GM20431 (cell line): Measurements from ENCODE around the gene GPC5.
"Not testable (repeated sequence)": the region's sequence is repeated elsewhere in the genome, so short reads cannot be mapped to it uniquely, and the experiment has no call there.

Source experiments
- in situ Hi-C: fragments of 300-500 bp; cut with MseI, MboI; formaldehyde crosslinking; loops from one replicate; pipeline ENCODE4 v1.15.0; 2020; ENCODE audit warnings: low sequenced_read_pairs; ENCODE audit not compliant: unreplicated experiment

Gene GPC5

GRCh38 chr13:92640936-92641335 lies 1242.5 kb downstream of the GPC5 start:
- in situ Hi-C loops = no loop called here

- in situ Hi-C loops = no loop called here
These were observed 1250.9 kb downstream of the GPC5 start for GRCh38 chr13:92649140-92649813.

- in situ Hi-C loops = no loop called here
These were observed 1257.7 kb downstream of the GPC5 start for GRCh38 chr13:92656103-92656502.

GRCh38 chr13:92656648-92657047 lies 1258.2 kb downstream of the GPC5 start:
- in situ Hi-C loops = no loop called here

GRCh38 chr13:92657565-92657964 lies 1259.1 kb downstream of the GPC5 start:
- in situ Hi-C loops = no loop called here

- in situ Hi-C loops = no loop called here
These were observed 1259.9 kb downstream of the GPC5 start for GRCh38 chr13:92658293-92658692.

GRCh38 chr13:92661406-92661805 lies 1263.0 kb downstream of the GPC5 start:
- in situ Hi-C loops = no loop called here

- in situ Hi-C loops = no loop called here
These were observed 1269.7 kb downstream of the GPC5 start for GRCh38 chr13:92668157-92668556.

- in situ Hi-C loops = no loop called here
These were observed 1271.7 kb downstream of the GPC5 start for GRCh38 chr13:92670096-92670495.

GRCh38 chr13:92671821-92672220 lies 1273.4 kb downstream of the GPC5 start:
- in situ Hi-C loops = no loop called here

GRCh38 chr13:92676246-92676645 lies 1277.8 kb downstream of the GPC5 start:
- in situ Hi-C loops = no loop called here

GRCh38 chr13:92677571-92677970 lies 1279.2 kb downstream of the GPC5 start:
- in situ Hi-C loops = no loop called here

GRCh38 chr13:92679602-92680001 lies 1281.2 kb downstream of the GPC5 start:
- in situ Hi-C loops = no loop called here

GRCh38 chr13:92681239-92681638 lies 1282.8 kb downstream of the GPC5 start:
- in situ Hi-C loops = no loop called here

GRCh38 chr13:92682832-92683517 lies 1284.6 kb downstream of the GPC5 start:
- in situ Hi-C loops = no loop called here

GRCh38 chr13:92694047-92694446 lies 1295.6 kb downstream of the GPC5 start:
- in situ Hi-C loops = no loop called here

- in situ Hi-C loops = not testable (repeated sequence)
These were observed 1297.4 kb downstream of the GPC5 start for GRCh38 chr13:92695827-92696226.

GRCh38 chr13:92716749-92717148 lies 1318.3 kb downstream of the GPC5 start:
- in situ Hi-C loops = no loop called here

- in situ Hi-C loops = no loop called here
These were observed 1319.4 kb downstream of the GPC5 start for GRCh38 chr13:92717857-92718256.

GRCh38 chr13:92719868-92720267 lies 1321.4 kb downstream of the GPC5 start:
- in situ Hi-C loops = no loop called here

- in situ Hi-C loops = no loop called here
These were observed 1323.2 kb downstream of the GPC5 start for GRCh38 chr13:92721620-92722019.

- in situ Hi-C loops = no loop called here
These were observed 1328.7 kb downstream of the GPC5 start for GRCh38 chr13:92727118-92727517.
